ENCODE measurements around the gene FAM184B. TPM values are rescaled to one million over a fixed set of nuclear protein-coding genes. Genes with fewer than 3 reads are reported as not detected.

FAM184B gene
- total RNA-seq, 2 donors from 2014 or later: 0.07 TPM; not detected in 1

- H3K4me3 ChIP-seq (ENCODE audit: low read length): no peak overlapping the region
- H3K4me1 ChIP-seq (ENCODE audit: control insufficient read depth, insufficient read depth, low read length): no peaks in the 10 kb centered on the region
- no peaks in the 10 kb centered on the region for H3K36me3 ChIP-seq (ENCODE audit: control insufficient read depth, insufficient read depth, low read length)
- no peaks in the 10 kb centered on the region for H3K9me3 ChIP-seq (ENCODE audit: control insufficient read depth, low read length)
- Mint-ChIP-seq H3K27ac (no peak overlapping the region), H3K27me3 (ENCODE audit: insufficient read depth) (peaks cover 3% of the 10 kb centered on the region), H3K4me3 (no peak overlapping the region), H3K9me3 (peaks cover 4% of the 10 kb centered on the region), H3K36me3 (ENCODE audit: low read depth) (no peaks in the 10 kb centered on the region), H3K4me1 (no peaks in the 10 kb centered on the region)
- WGBS, 2 experiments (ENCODE audit: insufficient coverage in 1 of 2, insufficient read length in 1 of 2): 40 to 43% methylated on average over 1 of the region's 1 CpG
- TF ChIP-seq CTCF (conservative IDR thresholded peaks at IDR 0.05): no peak
- no peak overlapping the region for H3K9ac ChIP-seq (ENCODE audit: extremely low read depth, low read length, poor library complexity, severe bottlenecking)
- no peaks in the 10 kb centered on the region for H3K27me3 ChIP-seq (ENCODE audit: control insufficient read depth, insufficient read depth, low read length, poor library complexity, severe bottlenecking)
- no peak for DNase-seq
- H3K27ac ChIP-seq (ENCODE audit: low read depth, low read length): no peak overlapping the region
Observed at GRCh38 chr4:17694552-17694951, 86.9 kb downstream of the FAM184B start.

GRCh38 chr4:17690898-17691297 is 90.5 kb downstream of the FAM184B start:
- Histone ChIP-seq H3K4me3 (ENCODE audit: low read length) (no peak overlapping the region), H3K27ac (ENCODE audit: low read depth, low read length) (no peak overlapping the region), H3K9me3 (ENCODE audit: control insufficient read depth, low read length) (no peaks in the 10 kb centered on the region), H3K36me3 (ENCODE audit: control insufficient read depth, insufficient read depth, low read length) (no peaks in the 10 kb centered on the region), H3K9ac (ENCODE audit: extremely low read depth, low read length, poor library complexity, severe bottlenecking) (no peak overlapping the region), H3K4me1 (ENCODE audit: control insufficient read depth, insufficient read depth, low read length) (no peaks in the 10 kb centered on the region), H3K27me3 (ENCODE audit: control insufficient read depth, insufficient read depth, low read length, poor library complexity, severe bottlenecking) (no peaks in the 10 kb centered on the region)
- no peak overlapping the region for H3K4me3 Mint-ChIP-seq
- WGBS, 2 experiments (ENCODE audit: insufficient coverage in 1 of 2, insufficient read length in 1 of 2): 93 to 100% methylated on average over 1 of the region's 1 CpG
- no peaks in the 10 kb centered on the region for H3K4me1 Mint-ChIP-seq
- no peak for DNase-seq
- no peak overlapping the region for H3K27ac Mint-ChIP-seq
- peaks cover 3% of the 10 kb centered on the region for H3K27me3 Mint-ChIP-seq (ENCODE audit: insufficient read depth)
- H3K9me3 Mint-ChIP-seq: no peaks in the 10 kb centered on the region
- TF ChIP-seq CTCF (conservative IDR thresholded peaks at IDR 0.05): no peak
- H3K36me3 Mint-ChIP-seq (ENCODE audit: low read depth): no peaks in the 10 kb centered on the region

- no peaks in the 10 kb centered on the region for H3K27me3 ChIP-seq (ENCODE audit: control insufficient read depth, insufficient read depth, low read length, poor library complexity, severe bottlenecking)
- Mint-ChIP-seq H3K27me3 (ENCODE audit: insufficient read depth) (no peaks in the 10 kb centered on the region), H3K4me1 (no peaks in the 10 kb centered on the region), H3K27ac (no peak overlapping the region), H3K9me3 (no peaks in the 10 kb centered on the region), H3K36me3 (ENCODE audit: low read depth) (no peaks in the 10 kb centered on the region), H3K4me3 (no peak overlapping the region)
- no peak for DNase-seq
- no peak overlapping the region for H3K4me3 ChIP-seq (ENCODE audit: low read length)
- no peaks in the 10 kb centered on the region for H3K4me1 ChIP-seq (ENCODE audit: control insufficient read depth, insufficient read depth, low read length)
- 89 to 100% methylated on average over 3 to 4 of the region's 5 CpGs for WGBS, 2 experiments (ENCODE audit: insufficient coverage in 1 of 2, insufficient read length in 1 of 2)
- H3K9me3 ChIP-seq (ENCODE audit: control insufficient read depth, low read length): no peaks in the 10 kb centered on the region
- H3K9ac ChIP-seq (ENCODE audit: extremely low read depth, low read length, poor library complexity, severe bottlenecking): no peak overlapping the region
- H3K27ac ChIP-seq (ENCODE audit: low read depth, low read length): no peak overlapping the region
- H3K36me3 ChIP-seq (ENCODE audit: control insufficient read depth, insufficient read depth, low read length): no peaks in the 10 kb centered on the region
- TF ChIP-seq CTCF (conservative IDR thresholded peaks at IDR 0.05): no peak
Observed at GRCh38 chr4:17690135-17690534, 91.3 kb downstream of the FAM184B start.
